GM12878 (cell line): ENCODE measurements around the gene NMUR1. TPM values are rescaled to one million over a fixed set of nuclear protein-coding genes. Genes with fewer than 3 reads are reported as not detected.

ENCODE experiments used
- ATAC-seq: fragments of 200-7000 bp; cut with Tn5 transposase; 3 replicates; pipeline ENCODE4 v1.9.1; 2020; ENCODE audit warnings: mild to moderate bottlenecking, moderate library complexity
- BruUV-seq: library from RNA; stranded (reverse); fragments of 400-500 nt; replicated peaks from 2 replicates; lab custom pipeline; 2021; lab: Mats Ljungman, UMichigan
- CTCF ChIA-PET: fragments of 300-600 bp; sonication (Branson Sonifier 250); formaldehyde crosslinking; extraction: SDS; loops from one replicate; lab custom pipeline; 2021; ENCODE audit warnings: inconsistent platforms; lab: Yijun Ruan, JAX
- POLR2A ChIA-PET: fragments of 350-600 bp; formaldehyde crosslinking; extraction: SDS; loops from one replicate; lab custom pipeline; 2021; ENCODE audit warnings: inconsistent platforms; lab: Charles Lee
- RAD21 ChIA-PET: fragments of 300-600 bp; sonication (Branson Sonifier 250); formaldehyde crosslinking; loops from one replicate; lab custom pipeline; 2023; ENCODE audit warnings: antibody characterized with exemption; ENCODE audit not compliant: unreplicated experiment; lab: Charles Lee
- SMC1A ChIA-PET: fragments of 300-600 bp; sonication (Branson Sonifier 250); formaldehyde crosslinking; loops from one replicate; lab custom pipeline; 2023; ENCODE audit not compliant: unreplicated experiment, uncharacterized antibody; lab: Charles Lee
- DNase-seq: peaks from one replicate; pipeline ENCODE4 v3.0.0-alpha.2; 2011; ENCODE audit warnings: low read depth, low spot score
- FAIRE-seq: peaks from 3 replicates; lab custom pipeline; 2011; peaks lifted over from hg19 to GRCh38; lab: Jason Lieb, UNC
- H2AFZ ChIP-seq: 2 replicates; pipeline ENCODE4 v1.6.0; 2011; ENCODE audit warnings: low read depth, low read length, control low read depth; ENCODE audit not compliant: control insufficient read depth
- H3K27ac ChIP-seq: 2 replicates; pipeline ENCODE4 v1.5.1; 2011; ENCODE audit warnings: control low read depth; ENCODE audit not compliant: control insufficient read depth, insufficient read depth
- H3K27me3 ChIP-seq, 2 experiments: replicated peaks in 1 of 2; 2 replicates each; pipeline versions ENCODE4 v1.6.0 to v1.6.1; 2011; ENCODE audit warnings: low read length in 1 of 2; ENCODE audit not compliant: control insufficient read depth in 2 of 2, insufficient read depth in 2 of 2
- H3K36me3 ChIP-seq, 2 experiments: 2 replicates each; pipeline ENCODE4 v1.5.1; 2011; ENCODE audit warnings: low read length in 1 of 2; ENCODE audit not compliant: control insufficient read depth in 2 of 2, insufficient read depth in 2 of 2
- H3K4me1 ChIP-seq: 2 replicates; pipeline ENCODE4 v1.6.1; 2011; ENCODE audit warnings: mild to moderate bottlenecking, low read length, moderate library complexity, mixed read lengths; ENCODE audit not compliant: control insufficient read depth, insufficient read depth
- H3K4me2 ChIP-seq: 2 replicates; pipeline ENCODE4 v1.6.0; 2011; ENCODE audit warnings: control low read depth; ENCODE audit not compliant: control insufficient read depth, insufficient read depth
- H3K4me3 ChIP-seq: fragments of 200-600 bp; sonication (generic); 2 replicates; pipeline ENCODE4 v1.5.1; 2016
- H3K79me2 ChIP-seq: 2 replicates; pipeline ENCODE4 v1.6.0; 2011; ENCODE audit warnings: low read length; ENCODE audit not compliant: control insufficient read depth, insufficient read depth
- H3K9ac ChIP-seq: 2 replicates; pipeline ENCODE4 v1.8.0; 2011; ENCODE audit warnings: low read length, control low read depth, mixed read lengths; ENCODE audit not compliant: control insufficient read depth, insufficient read depth
- H3K9me3 ChIP-seq: replicated peaks from 3 replicates; pipeline ENCODE4 v1.5.1; 2011; ENCODE audit warnings: mild to moderate bottlenecking, low read length; ENCODE audit not compliant: control insufficient read depth, insufficient read depth
- H4K20me1 ChIP-seq: 2 replicates; pipeline ENCODE4 v1.6.0; 2011; ENCODE audit not compliant: control insufficient read depth, insufficient read depth
- LARP7 ChIP-seq: fragments of 450-650 bp; IDR thresholded peaks from 2 replicates; pipeline ENCODE4 v1.6.1; 2017; ENCODE audit warnings: mild to moderate bottlenecking
- RFX5 ChIP-seq: IDR thresholded peaks from 2 replicates; pipeline ENCODE4 v1.6.1; 2011; ENCODE audit warnings: low read depth, low read length, improper control_type of control experiment
- SPI1 ChIP-seq: IDR thresholded peaks from 2 replicates; pipeline ENCODE4 v1.6.1; 2011; ENCODE audit warnings: low read depth, mild to moderate bottlenecking, low read length, moderate library complexity, borderline replicate concordance; ENCODE audit not compliant: insufficient read depth
- WGBS: methylation state at CpG from one replicate; pipeline ENCODE4 v1.1.6; 2016; ENCODE audit warnings: low lambda C conversion rate; ENCODE audit not compliant: insufficient replicate concordance, insufficient coverage; ENCODE audit errors: missing lambda C conversion rate; 5-methylcytosine and 5-hydroxymethylcytosine counted together
- in situ Hi-C: fragments of 300-500 bp; cut with MboI; formaldehyde crosslinking; loops from 9 replicates; pipeline ENCODE4 v1.14.3; 2018; ENCODE audit warnings: mixed read lengths
- intact Hi-C: fragments of 100-400 bp; cut with micrococcal nuclease; formaldehyde crosslinking; loops from one replicate; pipeline ENCODE4 v1.14.2; 2022; ENCODE audit not compliant: unreplicated experiment
- polyA plus RNA-seq, 11 experiments: library from polyadenylated mRNA; depleted of rRNA in 4 of 11; unstranded in 6 of 11; stranded (reverse) in 5 of 11; fragments of >200 nt; fragmentation: Nextera tagmentation in 4 of 11; fragmentation: Illumina TruSeq in 1 of 11; extraction: Ambion mirVana in 4 of 11; extraction: Trizol in 1 of 11; gene quantifications; 1 replicate in 1 of 11; 2 replicates in 10 of 11; pipeline versions ENCODE4 v1.2.1 to v1.2.3, GENCODE V29; 2011 to 2016; ENCODE audit warnings: inconsistent platforms in 2 of 11, missing spikeins in 2 of 11, low read depth in 1 of 11
- total RNA-seq, 4 experiments: library from RNA; depleted of rRNA in 3 of 4; stranded (reverse); fragments of >200 nt in 3 of 4; fragmentation: Illumina TruSeq in 1 of 4; extraction: Trizol in 1 of 4; gene quantifications; 2 replicates each; pipeline versions ENCODE4 v1.2.1 to v1.2.3, GENCODE V29; 2013 to 2021
- TF ChIP-seq, protein P1 (sequence below): IDR thresholded peaks from 2 replicates; pipeline ENCODE4 v1.6.1; 2011; ENCODE audit warnings: low read depth, low read length, improper control_type of control experiment, borderline replicate concordance
- TF ChIP-seq, protein P2 (sequence below): fragments of 450-650 bp; IDR thresholded peaks from 2 replicates; pipeline ENCODE4 v1.6.1; 2016; ENCODE audit warnings: mild to moderate bottlenecking

The NMUR1 gene
- total and polyA plus RNA-seq, 10 of the 15 experiments (the other 5 are each of a cell fraction or from before 2014, with no cell fraction given), result under 0.01 to 0.08 (median 0.02) TPM; not detected in 5

DNA sequence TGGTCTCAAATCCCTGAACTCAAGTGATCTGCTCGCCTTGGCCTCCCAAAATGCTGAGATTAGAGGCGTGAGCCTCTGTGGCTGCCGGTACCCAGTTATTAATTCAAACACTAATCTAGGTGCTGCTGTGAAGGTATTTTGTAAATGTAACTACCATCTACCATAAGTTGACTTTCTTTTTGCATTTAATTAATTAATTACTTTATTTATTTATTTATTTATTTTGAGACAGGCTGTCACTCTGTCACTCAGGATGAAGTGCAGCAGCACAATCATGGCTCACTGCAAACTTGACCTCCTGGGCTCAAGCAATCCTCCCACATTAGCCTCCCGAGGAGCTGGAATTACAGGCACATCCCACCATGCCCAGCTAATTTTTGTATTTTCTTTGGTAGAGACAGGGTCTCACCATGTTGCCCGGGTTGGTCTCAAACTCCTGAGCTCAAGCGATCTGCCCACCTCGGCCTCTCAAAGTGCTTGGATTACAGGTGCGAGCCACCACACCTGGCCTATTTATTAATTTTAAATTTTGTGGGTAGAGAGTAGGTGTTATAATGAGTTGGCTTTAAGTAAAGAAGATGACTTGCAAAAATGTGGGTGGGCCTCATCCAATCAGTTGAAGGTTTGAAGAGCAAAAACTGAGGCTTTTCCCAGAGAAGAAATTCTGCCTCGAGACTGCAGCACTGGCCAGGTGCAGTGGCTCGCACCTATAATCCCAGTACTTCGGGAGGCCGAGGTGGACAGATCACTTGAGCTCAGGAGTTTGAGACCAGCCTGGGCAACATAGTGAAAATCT, 17.3 kb upstream of the NMUR1 start:
- H3K9me3 ChIP-seq, result peaks cover 14% of the 10 kb centered on the region
- 98% methylated on average over 12 of the region's 12 CpGs for WGBS
- H3K27ac ChIP-seq, result no peak overlapping the region
- H3K4me2 ChIP-seq, result no peak overlapping the region
- no peaks in the 10 kb centered on the region for H4K20me1 ChIP-seq
- ATAC-seq (no peak), DNase-seq (no peak), FAIRE-seq (no peak)
- H3K27me3 ChIP-seq, result no peaks in the 10 kb centered on the region
- in situ Hi-C loops (no loop called here), intact Hi-C loops (loop anchor here (5.0 kb wide), 1 partner anchor 85 kb away; the partner anchor contains the start of gene NCL)
- SMC1A ChIA-PET, result interaction anchor here (0.8 to 2.7 kb wide), 3 partner anchors 7 to 14 kb away, joined by 3 to 10 read pairs (median 4); no protein-coding TSS in a partner anchor
- peaks cover 30% of the 10 kb centered on the region for H3K4me1 ChIP-seq
- no peak overlapping the region for H3K9ac ChIP-seq
- BruUV-seq, result no TSS peak
- RAD21 ChIA-PET, result interaction anchor here (2.8 kb wide), 1 partner anchor 8 kb away, joined by 18 read pairs; no protein-coding TSS in a partner anchor
- CTCF ChIA-PET, result interaction anchor here (0.6 to 5.7 kb wide), 7 partner anchors 9 to 139 kb away, joined by 3 to 48 read pairs (median 3); no protein-coding TSS in a partner anchor
- H3K36me3 ChIP-seq, result no peaks in the 10 kb centered on the region
- H3K79me2 ChIP-seq, result no peaks in the 10 kb centered on the region
- H2AFZ ChIP-seq, result no peak overlapping the region
- no peak for TF ChIP-seq RFX5
- no peak for TF ChIP-seq SPI1
- TF ChIP-seq, protein P1, sequence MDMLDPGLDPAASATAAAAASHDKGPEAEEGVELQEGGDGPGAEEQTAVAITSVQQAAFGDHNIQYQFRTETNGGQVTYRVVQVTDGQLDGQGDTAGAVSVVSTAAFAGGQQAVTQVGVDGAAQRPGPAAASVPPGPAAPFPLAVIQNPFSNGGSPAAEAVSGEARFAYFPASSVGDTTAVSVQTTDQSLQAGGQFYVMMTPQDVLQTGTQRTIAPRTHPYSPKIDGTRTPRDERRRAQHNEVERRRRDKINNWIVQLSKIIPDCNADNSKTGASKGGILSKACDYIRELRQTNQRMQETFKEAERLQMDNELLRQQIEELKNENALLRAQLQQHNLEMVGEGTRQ, result no peak
- TF ChIP-seq, protein P2, sequence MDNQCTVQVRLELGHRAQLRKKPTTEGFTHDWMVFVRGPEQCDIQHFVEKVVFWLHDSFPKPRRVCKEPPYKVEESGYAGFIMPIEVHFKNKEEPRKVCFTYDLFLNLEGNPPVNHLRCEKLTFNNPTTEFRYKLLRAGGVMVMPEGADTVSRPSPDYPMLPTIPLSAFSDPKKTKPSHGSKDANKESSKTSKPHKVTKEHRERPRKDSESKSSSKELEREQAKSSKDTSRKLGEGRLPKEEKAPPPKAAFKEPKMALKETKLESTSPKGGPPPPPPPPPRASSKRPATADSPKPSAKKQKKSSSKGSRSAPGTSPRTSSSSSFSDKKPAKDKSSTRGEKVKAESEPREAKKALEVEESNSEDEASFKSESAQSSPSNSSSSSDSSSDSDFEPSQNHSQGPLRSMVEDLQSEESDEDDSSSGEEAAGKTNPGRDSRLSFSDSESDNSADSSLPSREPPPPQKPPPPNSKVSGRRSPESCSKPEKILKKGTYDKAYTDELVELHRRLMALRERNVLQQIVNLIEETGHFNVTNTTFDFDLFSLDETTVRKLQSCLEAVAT, result no peak
- no peak for TF ChIP-seq LARP7
- POLR2A ChIA-PET, result interaction anchor here (0.6 kb wide), 1 partner anchor 14 kb away, joined by 4 read pairs; no protein-coding TSS in a partner anchor
- no peak overlapping the region for H3K4me3 ChIP-seq
